GM18508 (cell line): ENCODE measurements around the gene AEBP1.

ENCODE experiments used
- ATAC-seq: cut with Tn5 transposase; IDR thresholded peaks from one replicate; pipeline ENCODE4 v1.9.1; 2021; ENCODE audit warnings: moderate number of reproducible peaks; ENCODE audit not compliant: insufficient read depth, unreplicated experiment

The AEBP1 gene

DNA sequence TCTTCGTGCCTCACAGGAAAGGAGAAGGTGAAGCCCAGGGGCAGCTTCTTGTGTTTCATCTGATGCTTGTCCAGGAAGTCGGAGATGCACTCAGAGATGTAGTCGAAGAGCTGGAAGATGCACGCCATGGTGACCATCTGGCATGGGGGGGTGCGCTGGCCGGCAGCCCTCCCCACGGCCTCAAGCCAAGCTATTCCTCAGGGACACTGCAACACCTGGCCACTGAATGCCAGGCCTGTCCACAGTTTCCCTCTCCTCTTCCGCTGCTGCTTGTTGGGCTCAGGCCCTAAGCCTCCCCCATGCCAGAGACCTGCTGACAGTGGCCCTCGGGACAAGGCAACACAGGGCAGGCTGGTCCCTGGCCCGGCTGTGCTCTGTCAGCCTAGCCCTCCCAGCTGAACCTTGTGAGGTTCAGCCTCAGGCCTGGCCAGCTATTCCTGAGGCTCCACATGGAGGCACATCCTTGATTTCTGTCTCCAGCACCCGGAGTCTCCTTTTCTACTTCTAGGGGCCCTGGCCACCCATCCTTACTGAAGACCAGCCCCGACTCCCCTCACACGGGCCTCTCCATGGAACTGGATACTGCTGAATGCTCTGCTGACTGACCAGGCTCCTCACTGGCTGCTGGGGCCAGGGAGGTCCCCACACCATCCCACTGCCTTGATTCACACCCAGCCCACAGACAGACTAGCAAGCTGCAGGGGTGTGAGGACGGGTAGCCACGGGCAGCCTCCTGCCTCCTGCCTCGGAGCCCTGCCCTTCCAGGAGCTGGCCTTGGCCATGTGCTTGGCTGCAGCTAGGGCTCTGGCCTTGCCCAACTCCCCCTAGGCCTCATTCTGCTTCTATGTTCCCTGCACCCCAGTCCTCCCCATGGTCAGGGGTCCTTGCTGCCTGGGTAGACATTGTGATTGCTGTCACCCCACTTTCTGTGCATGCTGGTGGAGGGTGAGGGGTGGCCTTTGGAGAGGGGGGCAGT is 47.1 kb downstream of the AEBP1 start:
- ATAC-seq, result no peak

DNA sequence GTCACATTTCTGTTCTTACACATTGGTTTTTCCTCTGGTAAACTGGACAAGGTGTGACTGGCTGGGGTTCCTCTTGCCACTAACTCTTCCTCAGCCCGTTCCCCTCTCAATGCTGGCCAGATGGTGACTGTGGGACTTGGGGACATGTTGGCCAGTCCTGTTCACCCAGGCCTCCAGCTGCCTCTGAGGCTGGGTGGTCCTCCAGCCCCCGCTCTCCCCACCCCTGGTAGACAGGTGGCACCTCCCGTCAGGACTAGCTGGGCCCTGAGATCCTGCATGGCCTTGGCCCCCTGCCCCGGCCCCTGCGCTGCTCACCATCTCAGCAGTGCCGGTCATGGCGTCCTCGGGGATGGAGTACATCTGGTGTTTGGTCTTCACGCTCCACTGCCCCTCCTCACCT is 47.8 kb downstream of the AEBP1 start:
- ATAC-seq, result no peak

DNA sequence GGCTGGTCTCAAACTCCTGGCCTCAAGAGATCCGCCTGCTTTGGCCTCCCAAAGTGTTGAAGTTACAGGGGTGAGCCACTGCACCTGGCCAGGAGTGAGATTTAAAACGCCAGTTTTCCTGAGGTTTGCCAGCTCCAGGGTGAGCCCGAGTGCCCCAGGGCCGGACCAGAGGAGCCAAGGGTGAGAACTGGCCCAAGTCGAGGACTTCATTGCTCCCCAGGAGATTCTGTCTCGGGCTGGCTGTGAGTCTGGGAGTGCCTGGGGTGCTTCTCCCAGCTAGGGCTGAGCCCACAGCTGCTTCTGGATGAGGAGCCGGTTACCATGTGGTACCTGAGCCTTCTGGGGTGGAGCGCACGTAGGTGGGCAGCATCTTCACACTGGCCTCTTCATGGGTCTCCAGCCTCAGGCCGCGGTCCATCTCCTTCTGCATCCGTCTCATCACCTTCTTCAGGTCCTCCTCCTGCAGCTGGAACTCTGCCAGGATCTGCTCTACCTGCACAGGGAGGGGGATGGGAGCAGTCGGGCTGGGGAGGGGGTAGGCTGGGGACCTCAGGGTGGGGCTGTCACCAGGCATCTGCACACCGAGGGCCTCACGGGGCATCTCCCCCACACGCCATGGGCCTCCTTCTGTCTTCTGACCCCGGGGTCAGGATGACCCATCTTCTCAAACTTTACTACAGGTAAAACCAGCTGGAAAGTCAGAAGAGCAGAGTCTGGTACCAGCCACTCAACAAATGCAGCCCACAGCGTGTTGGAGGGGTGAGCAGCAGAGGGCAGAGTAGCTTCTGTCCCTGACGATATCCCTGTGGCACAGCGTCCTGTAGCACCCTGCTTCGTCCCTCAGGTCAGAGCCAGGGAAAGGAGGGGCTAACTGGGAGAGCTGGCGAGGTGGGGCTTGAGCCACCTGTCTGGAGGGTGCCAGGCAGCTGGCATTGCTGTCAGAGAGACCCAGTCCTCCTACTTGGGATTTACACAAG is 49.1 kb downstream of the AEBP1 start:
- no peak for ATAC-seq

DNA sequence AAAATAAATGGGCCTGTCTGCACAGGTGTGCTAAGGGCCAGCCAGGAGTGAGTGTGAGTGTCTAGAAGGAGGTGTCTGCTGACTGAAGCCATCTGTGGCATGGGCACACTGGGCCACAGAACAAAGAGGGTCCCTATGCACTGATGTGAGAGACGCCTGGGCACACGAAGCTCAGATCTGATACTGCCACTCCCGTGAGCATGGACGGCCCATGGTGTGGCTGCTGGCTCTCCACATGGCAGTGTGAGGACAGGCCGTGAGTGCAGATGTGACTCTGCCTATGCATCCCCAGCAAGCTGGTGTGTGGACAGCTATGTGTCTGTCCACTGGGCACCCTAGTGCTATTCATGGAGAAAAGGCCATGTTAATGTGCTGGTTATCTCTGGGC is 49.8 kb downstream of the AEBP1 start:
- ATAC-seq, result no peak

DNA sequence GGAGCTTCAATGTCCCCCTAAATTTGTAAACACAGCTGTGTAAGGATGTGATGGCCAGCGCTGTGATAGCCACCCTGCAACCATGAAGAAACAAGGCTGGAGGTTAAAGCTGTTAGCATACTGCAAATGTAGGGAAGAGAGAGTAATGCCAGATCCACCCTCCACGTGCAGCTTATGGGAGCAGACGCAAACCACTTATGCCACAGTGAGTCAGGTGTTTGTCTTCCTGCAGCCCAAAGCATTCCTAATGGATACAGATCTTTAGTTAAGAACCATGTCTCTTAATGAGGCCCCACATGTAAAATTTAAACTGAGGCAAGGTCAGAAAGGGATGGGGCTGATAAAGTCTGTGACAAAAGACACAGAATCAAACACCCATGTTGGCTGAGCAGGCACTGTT is 50.6 kb downstream of the AEBP1 start:
- ATAC-seq, result no peak

DNA sequence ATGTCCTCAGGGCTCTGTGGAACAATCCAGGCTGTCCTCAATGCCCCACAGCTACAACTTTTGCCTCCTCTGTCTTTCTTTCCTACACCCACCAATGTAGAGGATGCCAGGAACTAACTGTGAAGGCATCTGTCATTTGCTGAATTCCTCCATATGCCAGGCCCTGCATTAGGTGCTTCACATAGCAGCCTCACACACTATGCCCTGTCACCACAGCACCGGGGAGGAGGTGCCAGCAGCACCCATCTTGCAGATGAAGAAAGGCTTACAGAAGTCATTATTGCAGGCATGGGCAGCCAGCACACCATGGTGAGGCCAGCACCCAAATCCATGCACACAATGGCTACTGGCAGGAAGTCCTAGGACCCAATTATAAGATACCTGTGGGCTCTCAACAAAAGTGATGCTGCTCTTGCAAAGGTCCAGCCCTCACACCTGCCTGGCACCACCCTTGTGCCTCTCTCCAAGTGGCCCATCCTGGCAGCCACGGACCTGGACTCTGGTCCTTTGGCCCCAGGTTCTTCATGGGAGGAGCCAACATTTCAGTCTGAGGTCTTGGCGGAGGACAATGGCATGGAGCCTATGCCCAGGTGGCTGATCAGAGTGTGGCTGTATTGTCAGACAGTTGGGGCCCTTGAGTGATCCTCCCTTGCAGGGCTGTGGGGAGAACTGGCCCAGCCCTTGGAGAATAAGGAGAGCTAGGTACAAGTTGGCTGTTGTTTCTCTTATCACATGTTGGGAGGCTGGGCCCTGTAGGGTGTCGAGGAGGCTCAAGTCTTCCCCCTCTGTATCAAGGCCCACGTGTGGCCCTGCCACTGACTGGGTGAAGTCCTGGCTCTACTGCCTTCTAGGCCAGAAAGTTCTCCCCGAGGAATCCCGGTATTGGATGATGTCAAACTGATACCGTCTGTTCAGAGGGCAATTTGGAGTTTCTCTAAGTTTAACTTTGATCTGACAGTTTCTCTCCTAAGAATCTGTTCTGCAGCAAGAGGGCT is 51.3 kb downstream of the AEBP1 start:
- ATAC-seq, result no peak

DNA sequence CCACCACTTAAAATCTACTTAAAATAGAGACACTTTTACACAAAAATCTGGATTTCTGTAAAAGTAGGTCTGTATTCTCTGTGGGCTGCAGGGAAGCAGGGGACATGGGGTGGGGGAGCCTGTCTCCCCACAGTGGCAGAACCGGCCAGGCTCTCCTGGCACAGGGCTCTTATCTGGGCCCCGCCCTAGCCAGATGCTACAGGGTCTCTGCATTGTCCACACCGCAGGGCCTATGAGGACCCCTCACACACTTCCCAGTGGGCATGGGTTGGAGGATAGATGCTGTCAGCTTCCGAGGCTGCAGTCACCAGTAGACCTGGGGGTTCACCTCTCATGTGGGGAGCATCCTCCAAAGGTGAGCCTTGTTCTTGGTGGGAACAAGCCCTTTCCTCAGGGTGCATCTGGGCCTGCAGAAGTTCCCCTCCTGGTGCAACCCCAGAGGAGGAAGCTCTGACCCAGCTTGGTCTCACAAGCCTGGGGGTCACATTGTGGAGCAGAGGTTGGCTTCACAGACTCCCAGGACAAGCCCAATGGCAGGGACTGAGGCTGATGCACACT is 52.4 kb downstream of the AEBP1 start:
- no peak for ATAC-seq

DNA sequence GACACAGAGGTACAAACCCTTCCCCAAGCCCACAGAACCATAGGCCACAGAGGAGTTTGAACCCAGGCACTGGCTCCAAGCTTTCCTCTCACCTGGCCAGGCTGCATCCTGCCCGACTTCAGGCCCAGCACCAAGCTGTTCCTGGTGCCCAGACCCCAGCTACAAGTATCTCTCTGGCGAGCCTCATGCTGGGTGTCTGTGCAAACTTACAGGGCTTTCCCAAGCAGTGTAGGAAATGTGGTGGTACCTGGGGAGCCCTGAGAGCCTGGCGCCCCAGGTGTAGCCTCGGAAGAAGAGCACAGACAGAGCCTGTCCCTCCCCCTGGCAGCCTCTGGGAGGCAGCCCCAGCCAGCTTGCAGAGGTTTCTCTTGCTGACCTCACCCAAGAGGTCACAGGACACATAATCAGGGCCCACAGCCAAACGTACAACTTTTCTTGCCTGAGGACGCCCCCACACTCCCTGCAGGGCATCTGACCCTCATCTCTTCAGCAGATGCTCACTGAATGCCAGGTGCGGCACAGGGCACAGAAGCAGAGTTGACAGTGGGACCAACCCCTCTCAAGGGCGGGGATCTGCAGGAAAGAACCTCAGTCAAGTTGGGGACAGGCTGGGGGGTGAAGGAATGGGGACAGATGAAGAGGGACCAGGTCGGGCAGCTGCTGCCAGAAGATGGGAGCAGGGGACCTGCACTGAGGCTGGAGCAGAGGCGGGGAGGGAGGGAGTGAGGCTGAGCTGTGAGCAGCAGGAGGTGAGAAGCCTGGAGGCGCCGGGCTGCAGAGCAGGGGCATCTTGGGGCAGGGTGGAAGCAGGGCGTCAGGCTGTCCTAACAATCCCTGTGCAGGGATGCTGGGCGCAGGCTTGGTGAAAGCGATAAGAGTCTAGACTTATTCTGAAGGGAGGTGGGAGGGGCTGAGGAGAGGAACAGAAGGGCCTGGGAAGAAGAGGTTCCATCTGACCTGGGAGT is 53.3 kb downstream of the AEBP1 start:
- ATAC-seq, result no peak

DNA sequence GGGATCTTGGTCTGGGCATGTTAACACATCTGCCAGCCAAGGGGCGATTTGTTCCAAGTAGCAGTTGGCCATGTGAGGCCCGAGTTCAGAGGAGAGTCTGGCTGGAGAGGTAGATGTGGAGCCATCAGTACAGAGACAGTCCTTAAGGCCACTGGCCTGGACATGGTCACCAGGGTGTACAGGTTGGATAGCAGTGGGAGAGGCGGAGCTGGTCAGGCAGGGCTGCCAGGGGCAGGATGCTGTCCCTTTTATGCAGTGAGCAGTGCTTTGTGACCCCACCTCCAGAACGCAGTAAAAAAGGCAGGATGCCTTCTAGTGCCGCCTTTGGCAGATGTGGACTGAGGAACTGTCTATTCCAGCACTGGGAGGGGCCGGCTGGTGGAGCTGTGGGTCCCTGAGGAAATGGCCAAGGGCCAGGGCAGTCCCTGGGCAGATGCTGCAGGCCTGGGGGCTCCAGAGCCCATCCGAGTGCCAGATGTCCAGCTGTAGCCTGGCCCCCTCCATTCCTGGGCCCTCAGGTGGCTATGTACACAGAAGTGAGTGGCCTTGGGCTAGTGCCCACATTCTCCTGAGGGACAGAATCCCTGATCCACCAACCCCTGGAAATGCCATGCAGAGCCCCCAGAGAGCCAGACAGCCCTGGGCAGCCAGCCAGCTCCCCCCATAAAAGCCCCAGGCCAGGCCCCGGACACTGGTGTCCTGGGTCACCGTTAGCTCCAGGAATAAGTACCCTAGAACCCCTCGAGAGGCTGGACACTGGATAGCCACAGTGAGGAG is 54.1 kb downstream of the AEBP1 start:
- ATAC-seq, result no peak

DNA sequence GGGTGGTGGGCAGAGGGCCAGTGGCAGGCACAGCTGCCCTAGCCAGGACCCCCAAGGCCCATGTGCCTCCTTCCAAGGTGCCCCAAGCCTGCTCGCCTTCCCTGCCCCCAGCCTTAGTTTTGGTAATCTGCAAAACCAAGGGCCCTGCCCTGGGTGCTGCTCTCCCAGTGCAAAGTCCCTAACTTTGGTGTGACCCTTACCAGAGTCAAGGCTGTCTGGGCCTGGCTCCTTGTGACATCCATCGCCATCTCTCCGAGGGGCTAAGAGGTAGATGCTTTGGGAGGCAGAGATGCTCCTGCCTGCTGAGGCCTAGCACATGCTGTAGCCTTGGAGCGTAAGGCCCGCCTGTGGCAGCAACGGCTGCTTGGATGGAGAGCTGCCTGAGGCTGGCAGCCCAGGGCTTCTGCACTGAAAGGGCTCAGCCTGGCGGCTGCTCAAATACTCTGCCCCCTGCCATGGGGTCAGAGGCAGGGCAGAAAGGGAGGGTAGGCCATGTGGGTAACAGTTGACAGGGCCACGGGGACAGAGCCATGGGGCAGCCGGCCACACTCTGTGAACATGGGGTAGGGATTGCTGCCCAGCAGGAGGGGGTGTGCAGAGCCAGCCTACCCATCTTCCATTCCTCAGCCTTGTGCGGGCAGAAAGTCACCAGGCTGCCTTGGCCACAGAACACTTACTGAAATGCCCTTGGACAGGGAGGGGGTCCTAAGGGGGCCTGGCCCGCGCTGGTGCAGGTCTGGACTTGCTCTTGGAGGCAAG is 54.9 kb downstream of the AEBP1 start:
- no peak for ATAC-seq

DNA sequence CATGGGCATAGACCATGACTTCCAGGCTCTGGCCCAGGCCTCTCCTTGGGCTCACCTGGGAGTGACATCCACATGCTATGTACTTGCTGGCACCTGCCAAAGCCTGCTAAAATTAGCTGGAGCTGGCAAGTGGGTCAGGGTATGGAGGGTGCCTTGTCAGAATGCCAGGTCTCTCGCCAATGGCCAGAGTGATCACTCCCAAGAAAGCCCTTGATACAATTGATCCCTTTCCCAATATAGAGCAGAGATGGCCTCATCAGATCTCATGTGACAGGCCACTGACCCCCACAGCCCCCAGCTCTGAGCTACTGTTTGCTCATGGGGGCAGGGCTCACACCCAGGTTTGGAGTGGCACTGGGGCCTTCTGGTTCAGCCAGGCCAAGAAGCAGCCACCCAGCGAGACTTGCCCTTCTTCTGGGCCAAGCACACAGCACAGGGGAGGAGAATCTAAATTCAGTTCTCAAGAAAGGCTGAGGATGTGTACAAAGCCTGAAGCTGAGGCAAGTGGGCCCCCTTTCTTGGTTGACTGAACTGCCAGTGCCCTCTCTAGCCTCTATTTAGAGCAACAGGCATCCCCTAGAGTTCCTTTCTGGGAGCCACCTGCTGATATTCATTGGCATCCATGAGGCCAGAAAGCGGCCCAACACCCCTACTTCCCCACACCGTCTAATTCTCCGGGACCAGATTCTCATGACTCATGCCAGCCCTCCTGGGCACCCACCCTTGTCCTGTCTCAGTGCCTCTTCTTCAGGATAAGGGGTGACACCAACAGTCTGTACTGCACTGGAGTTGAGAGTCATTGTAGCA is 55.9 kb downstream of the AEBP1 start:
- ATAC-seq, result no peak

DNA sequence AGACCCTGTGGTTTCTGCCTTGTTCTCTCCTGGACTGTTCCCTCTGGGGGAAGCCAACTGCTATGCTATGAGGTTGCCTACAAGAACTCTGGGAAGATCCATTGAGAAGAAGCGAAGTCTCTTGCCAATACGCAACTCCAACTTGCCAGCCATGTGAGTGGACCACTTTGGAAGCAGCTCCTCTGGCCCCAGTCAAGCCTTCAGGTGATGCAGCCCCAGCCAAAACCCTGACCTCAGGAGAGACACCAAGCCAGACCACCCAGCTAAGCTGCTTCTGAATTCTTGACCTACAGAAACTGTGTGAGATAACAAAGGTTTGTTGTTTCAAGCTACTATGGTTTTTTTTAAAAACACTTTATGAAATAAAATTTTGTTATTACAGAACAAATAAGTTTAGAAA is 57.2 kb downstream of the AEBP1 start:
- ATAC-seq, result no peak

DNA sequence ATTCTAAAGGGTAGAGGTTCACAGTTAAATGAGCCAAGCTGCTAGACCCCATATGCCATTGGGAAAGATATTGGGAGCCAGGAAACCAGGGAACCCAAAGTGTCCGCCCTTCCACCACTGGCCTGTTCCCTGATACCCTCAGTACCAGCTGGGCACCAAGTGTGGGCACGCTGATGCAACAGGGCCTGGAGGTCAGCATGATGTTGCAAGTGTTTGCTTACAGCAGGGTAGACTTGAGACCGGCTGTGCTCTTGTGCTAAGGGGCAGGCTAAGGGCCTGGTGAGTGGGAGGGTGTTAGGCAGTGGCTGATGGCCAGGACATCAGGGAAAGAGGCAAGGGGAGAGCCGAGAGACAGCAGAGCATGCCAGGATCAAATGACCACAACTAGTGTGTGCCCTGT is 58.0 kb downstream of the AEBP1 start:
- no peak for ATAC-seq

DNA sequence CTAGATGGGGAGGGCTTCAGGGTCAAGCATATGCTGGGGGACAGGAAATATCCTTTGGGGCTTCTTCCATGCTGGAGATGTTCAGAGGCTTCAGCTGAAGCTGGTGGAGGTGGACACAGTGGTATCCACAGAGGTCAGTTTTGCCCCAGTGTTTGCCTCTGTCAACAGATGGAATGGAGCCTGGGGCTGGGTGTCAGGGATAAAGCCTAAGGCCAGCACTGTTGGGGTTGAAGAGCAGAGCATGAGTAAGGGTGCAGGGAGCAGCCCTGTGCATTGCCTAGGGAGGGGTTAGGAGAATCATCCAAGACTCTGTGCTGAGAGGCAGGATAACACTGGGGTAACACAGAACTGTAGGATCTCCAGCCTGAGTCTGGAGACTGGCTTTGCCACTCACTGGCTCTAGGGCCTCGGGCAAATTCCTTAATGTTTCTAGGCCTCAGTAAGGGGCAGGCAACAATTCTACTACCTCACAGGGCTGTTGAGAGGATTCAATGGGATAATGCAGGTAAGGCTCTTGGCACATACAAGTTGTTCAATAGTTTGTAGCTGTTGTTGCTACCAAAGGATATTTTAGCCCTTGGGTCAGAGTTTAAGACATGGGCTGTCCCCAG is 58.7 kb downstream of the AEBP1 start:
- no peak for ATAC-seq

DNA sequence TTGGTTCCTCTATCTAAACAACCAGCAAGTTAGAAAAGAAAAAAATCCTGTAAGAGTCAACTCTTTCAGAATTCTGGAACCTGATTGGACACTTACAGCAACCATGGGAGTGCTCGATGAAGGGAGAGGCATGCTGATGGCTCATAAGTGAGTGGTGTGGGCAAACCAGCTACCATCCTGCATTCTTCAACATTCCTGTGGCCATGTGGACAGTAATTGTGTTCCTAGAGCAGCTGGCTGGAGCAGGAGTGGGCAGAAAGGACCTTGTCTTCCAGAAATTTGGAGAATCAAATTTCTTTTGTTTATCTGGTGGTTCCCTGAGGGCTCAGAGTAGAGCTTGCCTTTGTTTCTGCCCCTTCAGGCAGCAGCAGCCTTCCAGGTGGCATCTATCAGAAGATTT is 59.4 kb downstream of the AEBP1 start:
- no peak for ATAC-seq
